Transverse colon (tissue), 4 donors: ENCODE measurements around the gene ARSD.
"Not testable (repeated sequence)": the region's sequence is repeated elsewhere in the genome, so short reads cannot be mapped to it uniquely, and the experiment has no call there.

Experiments
- CTCF ChIP-seq, 5 experiments: fragments of 200-600 bp in 3 of 5; fragments of 450-650 bp in 2 of 5; sonication (generic) in 3 of 5; IDR thresholded peaks; 1 replicate in 2 of 5; 2 replicates in 3 of 5; pipeline ENCODE4 v1.5.1; 2016 to 2017; ENCODE audit warnings: antibody characterized with exemption in 5 of 5, inconsistent platforms in 3 of 5, mild to moderate bottlenecking in 2 of 5, moderate library complexity in 1 of 5
- EP300 ChIP-seq: sonication (generic); formaldehyde crosslinking; IDR thresholded peaks from one replicate; pipeline ENCODE4 v1.6.1; 2017; ENCODE audit warnings: antibody characterized with exemption, low read depth
- POLR2A ChIP-seq: fragments of 450-650 bp; IDR thresholded peaks from one replicate; pipeline ENCODE4 v1.6.1; 2016; ENCODE audit warnings: antibody characterized with exemption, mild to moderate bottlenecking, moderate library complexity
- POLR2AphosphoS5 ChIP-seq, 3 donors: sonication (generic); formaldehyde crosslinking; IDR thresholded peaks; one replicate each; pipeline ENCODE4 v1.6.1; 2016; ENCODE audit warnings: antibody characterized with exemption in 3 of 3

- TF ChIP-seq POLR2A; CTCF (IDR thresholded peaks at IDR 0.05); POLR2AphosphoS5 (IDR thresholded peaks at IDR 0.05); EP300: not testable (repeated sequence)
Measured at GRCh38 chrX:2890536-2891460, 38.3 kb downstream of the ARSD start.
